ENCODE measurements around the gene OST4.

The OST4 gene

DNA sequence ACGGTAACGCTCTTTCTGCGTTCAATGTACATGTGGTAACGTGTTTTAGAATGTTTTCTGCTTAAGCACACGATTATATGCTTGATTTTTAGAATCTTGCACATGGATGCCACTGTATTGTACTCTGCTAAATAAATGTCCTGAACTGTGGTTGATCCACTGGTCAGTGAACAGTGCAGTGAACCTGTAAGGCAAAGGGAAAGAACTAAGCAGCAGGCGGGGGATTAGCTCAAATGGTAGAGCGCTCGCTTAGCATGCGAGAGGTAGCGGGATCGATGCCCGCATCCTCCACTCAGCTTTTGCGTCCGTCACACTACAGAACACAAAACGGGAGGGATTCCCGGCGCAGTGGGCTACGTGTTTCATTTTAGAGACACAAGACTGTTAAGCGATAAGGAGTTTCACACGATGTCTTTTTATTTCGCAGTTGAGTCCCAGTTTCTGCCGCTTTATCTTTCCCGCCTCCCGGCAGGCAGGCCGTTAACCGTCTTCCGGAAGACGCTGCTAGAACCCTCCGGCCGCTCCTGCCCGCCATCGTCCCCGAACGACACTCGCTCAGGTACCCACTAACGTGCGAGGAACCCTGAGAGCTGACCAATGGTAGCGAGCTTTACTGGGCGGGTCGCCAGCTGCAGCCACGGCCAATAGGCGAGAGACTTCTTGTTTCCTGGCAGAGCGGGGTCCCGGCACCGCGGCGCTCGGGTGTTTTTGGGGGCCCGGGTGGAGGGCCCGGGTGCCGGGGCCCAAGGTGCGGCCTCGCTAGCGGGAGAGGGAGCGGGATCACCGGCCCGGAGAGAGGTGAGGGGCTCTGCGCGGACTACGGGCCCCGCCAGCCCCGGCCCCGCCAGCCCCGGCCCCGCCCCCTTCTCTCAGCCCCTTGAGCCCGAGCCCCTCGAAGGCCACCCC, 20.2 kb downstream of the OST4 start, which contains the start of gene AGBL5:
TSS of gene AGBL5 (plus strand) at position 673 of the 906 bp plus-strand sequence. CDS start 1,291 bp downstream, outside the sequence.
- peak; percentile 97 for DNase-seq

DNA sequence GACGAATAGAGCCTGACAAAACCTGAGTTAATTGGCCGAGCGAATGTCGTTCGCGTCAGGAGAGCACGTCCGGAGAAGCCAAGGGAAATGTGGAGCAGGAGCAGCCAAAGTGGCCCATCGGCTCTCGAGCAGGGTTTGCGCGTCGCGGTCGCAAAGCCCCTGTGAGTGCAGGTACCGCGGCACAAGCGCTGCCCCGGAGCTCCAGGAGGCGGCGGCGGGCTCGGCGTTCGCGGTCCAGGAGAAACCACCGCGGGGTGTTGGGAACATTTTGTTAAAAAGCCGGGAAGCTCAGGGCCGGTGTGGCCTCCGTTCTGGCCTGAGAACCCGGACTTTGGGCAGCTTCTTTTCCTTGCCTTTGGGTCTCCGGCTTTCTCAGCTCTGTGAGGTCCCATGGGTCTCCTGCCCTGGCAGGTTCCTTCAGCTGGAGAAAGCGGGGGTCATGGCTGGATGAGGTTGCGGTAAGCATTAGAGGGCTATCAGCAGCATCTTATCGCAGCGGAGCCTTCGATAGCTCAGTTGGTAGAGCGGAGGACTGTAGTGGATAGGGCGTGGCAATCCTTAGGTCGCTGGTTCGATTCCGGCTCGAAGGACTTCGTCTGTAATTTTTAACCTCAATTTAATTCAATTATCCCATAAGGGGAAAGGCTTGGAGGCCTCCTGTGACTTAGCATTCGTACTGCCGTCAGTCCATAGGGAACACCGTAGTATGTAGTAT, 21.0 kb downstream of the OST4 start:
- DNase-seq, result peak; percentile 96

- peak; percentile 57 for DNase-seq
Measured at GRCh38 chr2:27049422-27050280, 21.8 kb downstream of the OST4 start.

- DNase-seq, result no peak
Measured at GRCh38 chr2:27042985-27043634, 28.3 kb downstream of the OST4 start.

GRCh38 chr2:27042159-27042661, 29.2 kb downstream of the OST4 start:
- peak; percentile 52 for DNase-seq

- DNase-seq, result no peak
Measured at GRCh38 chr2:27041752-27042151, 29.7 kb downstream of the OST4 start.

GRCh38 chr2:27040282-27040681, 31.2 kb downstream of the OST4 start:
- DNase-seq, result no peak

- no peak for DNase-seq
Measured at GRCh38 chr2:27039871-27040270, 31.6 kb downstream of the OST4 start.

DNA sequence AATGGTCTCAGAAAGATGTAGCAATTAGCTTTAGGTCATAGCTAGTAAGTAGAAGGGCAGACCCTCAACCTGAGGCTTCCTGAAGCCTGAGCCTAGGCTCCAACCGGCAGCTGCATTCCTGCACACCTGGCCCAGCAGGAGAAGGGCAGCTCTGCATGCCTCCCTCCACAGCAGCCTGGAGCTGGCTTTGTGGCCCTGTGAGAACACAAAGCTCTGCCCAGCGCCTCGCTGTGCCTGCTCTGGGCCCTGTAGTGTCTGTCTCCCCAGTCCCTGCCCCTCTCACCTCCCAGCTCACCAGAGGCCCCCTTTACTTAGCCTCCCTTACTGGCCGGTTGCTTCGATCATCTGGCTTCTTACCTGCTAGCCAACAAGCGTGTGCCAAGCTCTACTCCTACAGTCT, 32.0 kb downstream of the OST4 start:
- DNase-seq, result no peak

DNA sequence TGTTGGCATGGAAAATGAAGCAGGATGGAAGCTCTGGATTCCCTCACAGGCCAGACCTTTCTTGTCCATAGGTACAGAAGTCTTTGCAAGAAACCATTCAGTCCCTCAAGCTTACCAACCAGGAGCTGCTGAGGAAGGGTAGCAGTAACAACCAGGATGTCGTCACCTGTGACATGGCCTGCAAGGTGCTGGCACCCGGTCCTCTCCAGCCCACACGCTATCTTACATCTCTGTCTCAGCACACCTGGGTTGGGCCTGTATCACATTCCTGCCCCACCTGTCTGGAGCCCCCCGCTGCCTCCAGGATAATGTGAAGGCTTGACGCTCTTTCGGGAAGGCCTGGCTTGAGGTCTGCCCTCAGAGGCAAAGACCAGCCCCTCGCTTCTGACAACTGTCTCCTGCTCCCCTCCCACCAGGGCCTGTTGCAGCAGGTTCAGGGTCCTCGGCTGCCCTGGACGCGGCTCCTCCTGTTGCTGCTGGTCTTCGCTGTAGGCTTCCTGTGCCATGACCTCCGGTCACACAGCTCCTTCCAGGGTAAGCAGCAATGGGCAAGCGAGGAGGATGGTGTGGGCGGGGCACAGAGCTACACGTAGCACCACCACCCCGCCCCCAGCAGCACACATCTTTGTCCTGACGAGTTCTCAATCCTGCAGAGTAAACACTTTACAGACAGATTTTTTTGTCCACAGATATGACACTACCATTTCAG, 32.7 kb downstream of the OST4 start:
- no peak for DNase-seq

GRCh38 chr2:27038012-27038411, 33.4 kb downstream of the OST4 start:
- DNase-seq, result no peak

DNA sequence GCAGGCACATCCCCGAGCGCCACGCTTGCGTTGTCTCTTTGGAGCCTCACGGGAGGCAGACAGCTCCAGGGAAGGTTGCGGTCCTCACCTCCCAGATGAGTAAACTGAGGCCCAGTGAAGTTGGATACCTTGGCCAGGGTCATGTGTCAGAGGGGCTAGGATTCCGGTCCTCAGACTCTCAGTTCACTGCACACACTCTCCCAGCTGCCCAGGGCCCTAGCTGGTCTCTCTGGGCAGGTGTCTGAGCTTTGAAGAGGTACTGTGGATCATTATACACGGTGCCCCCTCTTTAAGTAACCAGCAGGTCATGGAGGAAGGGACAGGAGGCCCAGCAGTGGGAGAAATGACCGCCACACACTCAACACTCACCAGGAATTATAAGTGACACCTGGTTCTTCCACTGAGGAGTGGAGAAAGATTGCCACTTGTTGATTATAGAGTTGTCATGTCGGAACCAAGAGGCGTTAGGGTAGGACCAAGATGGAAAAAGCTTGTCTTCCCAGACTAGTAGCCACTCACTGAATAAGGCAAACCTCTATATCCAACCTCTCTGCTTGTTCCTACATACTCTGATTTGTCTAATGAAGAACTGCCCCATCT, 38.1 kb downstream of the OST4 start:
- no peak for DNase-seq

- peak; percentile 91 for DNase-seq
Measured at GRCh38 chr2:27032495-27033252, 38.8 kb downstream of the OST4 start, which contains the start of gene TMEM214. Gene TMEM214, plus strand, starts transcription at chr2:27032965. Its CDS starts 51 bp downstream, at chr2:27033016.

- DNase-seq, result no peak
Measured at GRCh38 chr2:27029051-27029450, 42.4 kb downstream of the OST4 start.

DNA sequence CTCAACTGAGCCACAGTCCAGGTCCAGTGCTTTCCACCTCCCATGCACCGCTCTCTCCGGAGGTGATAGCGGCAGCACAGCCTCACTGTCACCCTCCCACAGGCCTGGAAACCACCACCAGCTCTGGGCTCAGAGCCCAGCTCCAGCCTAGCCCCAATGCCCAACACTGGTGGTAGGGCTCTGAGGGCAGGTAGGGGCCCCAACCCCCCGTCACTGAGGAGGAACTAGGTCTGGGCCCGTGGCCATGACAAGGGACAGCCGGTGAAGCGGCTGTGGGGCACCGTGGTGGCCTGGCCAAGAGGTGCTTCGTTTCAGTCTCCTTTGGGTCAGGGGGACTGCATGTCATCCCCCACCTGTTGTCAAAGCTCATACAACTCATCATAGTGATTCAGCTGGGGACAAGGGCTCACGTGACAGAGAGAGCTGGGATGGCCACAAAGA, 44.2 kb downstream of the OST4 start:
- DNase-seq, result no peak

- DNase-seq, result no peak
Measured at GRCh38 chr2:27025861-27026851, 45.3 kb downstream of the OST4 start.

DNA sequence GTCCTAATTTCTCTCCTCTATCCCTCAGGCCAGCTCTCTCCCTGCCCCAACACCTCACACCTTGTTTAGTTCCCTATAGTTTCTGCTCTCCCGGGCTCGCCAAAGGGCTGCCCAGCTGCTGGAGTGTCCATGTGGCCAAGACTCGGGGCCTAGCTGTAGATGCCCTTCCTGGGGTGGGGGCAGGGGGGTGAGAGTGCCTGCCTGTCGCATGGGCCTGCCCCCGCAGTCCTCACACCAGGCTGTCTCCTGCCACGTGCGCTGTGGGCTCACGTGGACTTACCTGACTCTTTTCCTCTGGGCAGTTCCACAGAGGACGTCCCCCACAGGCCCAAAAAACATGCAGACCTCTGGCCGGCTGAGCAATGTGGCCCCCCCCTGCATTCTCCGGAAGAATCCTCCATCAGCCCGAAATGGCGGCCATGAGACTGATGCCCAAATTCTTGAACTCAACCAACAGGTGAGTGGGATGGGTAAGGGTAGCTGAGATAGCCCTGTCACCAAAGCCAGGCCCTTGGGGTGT, 46.1 kb downstream of the OST4 start:
- no peak for DNase-seq

DNA sequence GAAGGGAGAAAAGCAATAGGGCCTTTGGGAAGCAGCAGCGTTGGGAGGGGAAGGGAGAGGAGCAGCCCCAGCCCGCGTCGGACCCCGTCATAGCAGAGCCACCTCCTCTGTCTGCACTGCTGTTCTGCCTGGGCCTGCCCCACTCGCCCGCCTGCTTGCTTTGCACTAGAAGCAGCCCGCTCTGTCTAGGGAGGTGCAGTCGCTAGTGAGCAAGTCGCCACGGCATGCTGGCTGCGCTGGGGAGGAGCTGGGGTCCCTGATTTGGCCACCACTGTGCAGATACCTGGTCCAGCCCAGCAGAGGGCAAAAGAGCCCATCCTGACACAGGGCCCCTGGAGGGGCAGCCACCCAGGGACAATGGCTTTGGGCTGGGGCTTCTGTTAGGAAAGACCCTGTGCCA, 46.6 kb downstream of the OST4 start:
- no peak for DNase-seq

GRCh38 chr2:27024188-27024587, 47.3 kb downstream of the OST4 start:
- DNase-seq, result no peak

Data from NCI-H345 (cell line).